Osteocyte (in vitro differentiated cells): ENCODE measurements around the gene ZDHHC14. TPM values are rescaled to one million over a fixed set of nuclear protein-coding genes. Genes with fewer than 3 reads are reported as not detected.

Experiments
- DNase-seq: peaks from one replicate; pipeline ENCODE4 v3.0.0; 2021; ENCODE audit warnings: mixed read lengths; ENCODE audit not compliant: unreplicated experiment; ENCODE audit errors: extremely low spot score
- H3K27ac Mint-ChIP-seq: one replicate; pipeline ENCODE4 v1.8.0; 2021; ENCODE audit warnings: mild to moderate bottlenecking, mixed read lengths; ENCODE audit not compliant: unreplicated experiment
- H3K27me3 Mint-ChIP-seq: one replicate; pipeline ENCODE4 v1.8.0; 2021; ENCODE audit warnings: mixed read lengths; ENCODE audit not compliant: unreplicated experiment
- H3K36me3 Mint-ChIP-seq: one replicate; pipeline ENCODE4 v1.8.0; 2021; ENCODE audit warnings: mixed read lengths; ENCODE audit not compliant: unreplicated experiment
- H3K4me1 Mint-ChIP-seq: one replicate; pipeline ENCODE4 v1.8.0; 2021; ENCODE audit warnings: mixed read lengths; ENCODE audit not compliant: unreplicated experiment
- H3K4me3 Mint-ChIP-seq: one replicate; pipeline ENCODE4 v1.8.0; 2021; ENCODE audit warnings: mild to moderate bottlenecking, moderate library complexity, mixed read lengths; ENCODE audit not compliant: unreplicated experiment
- H3K9me3 Mint-ChIP-seq: one replicate; pipeline ENCODE4 v1.8.0; 2021; ENCODE audit warnings: mixed read lengths; ENCODE audit not compliant: unreplicated experiment
- total RNA-seq: library from RNA; stranded (reverse); gene quantifications from 2 replicates; pipeline ENCODE4 v1.2.1, GENCODE V29; 2021
- TF ChIP-seq, protein P1 (sequence below): fragments of 200-600 bp; sonication (generic); IDR thresholded peaks from 2 replicates; pipeline ENCODE4 v1.5.0; 2021; ENCODE audit warnings: antibody characterized with exemption, mild to moderate bottlenecking, moderate library complexity

Gene ZDHHC14
- total RNA-seq, 1 donor from 2014 or later, result 9.1 TPM

DNA sequence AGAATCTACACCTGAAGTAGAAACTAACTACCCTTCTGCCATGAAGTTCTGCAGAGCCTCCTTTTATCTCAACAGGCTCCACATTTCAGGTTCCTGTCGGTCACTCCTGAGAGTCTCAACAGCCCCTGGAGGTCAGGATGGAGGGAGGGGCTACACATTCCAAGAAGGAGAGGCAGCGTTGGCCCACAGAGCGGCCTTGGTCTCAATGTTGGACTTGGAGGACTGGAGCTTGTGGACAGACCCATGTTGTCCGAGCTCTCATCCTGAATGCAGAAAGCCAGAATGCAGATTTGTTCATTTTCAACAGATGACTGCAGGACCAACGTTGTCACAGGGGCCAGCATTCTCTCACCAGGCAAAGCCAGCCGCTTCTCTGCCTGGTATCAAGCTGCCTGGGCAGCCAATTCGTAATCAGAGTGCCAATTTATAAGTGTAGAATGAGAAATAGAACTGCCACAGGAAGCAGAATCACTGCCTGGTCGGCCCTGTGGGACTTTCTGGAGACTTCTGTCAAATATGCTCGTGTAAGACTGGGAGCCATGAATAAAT, 229.5 kb downstream of the ZDHHC14 start:
- Mint-ChIP-seq H3K4me1 (peaks cover 33% of the 10 kb centered on the region), H3K4me3 (no peak overlapping the region), H3K27me3 (no peaks in the 10 kb centered on the region), H3K36me3 (no peaks in the 10 kb centered on the region), H3K27ac (no peak overlapping the region), H3K9me3 (no peaks in the 10 kb centered on the region)
- TF ChIP-seq, protein P1, sequence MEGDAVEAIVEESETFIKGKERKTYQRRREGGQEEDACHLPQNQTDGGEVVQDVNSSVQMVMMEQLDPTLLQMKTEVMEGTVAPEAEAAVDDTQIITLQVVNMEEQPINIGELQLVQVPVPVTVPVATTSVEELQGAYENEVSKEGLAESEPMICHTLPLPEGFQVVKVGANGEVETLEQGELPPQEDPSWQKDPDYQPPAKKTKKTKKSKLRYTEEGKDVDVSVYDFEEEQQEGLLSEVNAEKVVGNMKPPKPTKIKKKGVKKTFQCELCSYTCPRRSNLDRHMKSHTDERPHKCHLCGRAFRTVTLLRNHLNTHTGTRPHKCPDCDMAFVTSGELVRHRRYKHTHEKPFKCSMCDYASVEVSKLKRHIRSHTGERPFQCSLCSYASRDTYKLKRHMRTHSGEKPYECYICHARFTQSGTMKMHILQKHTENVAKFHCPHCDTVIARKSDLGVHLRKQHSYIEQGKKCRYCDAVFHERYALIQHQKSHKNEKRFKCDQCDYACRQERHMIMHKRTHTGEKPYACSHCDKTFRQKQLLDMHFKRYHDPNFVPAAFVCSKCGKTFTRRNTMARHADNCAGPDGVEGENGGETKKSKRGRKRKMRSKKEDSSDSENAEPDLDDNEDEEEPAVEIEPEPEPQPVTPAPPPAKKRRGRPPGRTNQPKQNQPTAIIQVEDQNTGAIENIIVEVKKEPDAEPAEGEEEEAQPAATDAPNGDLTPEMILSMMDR, result no peak
- DNase-seq, result no peak

DNA sequence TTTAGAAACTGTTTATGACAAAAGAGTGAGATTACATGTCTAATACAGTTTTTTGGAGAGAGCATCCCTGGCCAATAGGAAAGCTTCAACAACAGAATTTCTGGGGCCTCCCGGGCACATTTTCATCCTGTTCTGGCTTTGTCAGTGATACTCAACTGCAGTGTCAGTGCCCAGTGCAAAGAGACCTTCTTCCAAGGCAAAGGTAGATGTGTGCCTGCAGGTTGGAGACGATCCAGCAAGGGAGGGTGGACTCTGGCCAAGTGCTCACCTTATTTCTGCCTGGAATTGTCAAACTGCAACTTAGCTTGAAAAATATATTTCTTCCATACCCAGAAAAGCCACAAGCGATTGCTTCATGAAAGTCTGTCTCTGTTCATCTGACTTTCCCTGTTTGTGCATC, 230.4 kb downstream of the ZDHHC14 start:
- no peaks in the 10 kb centered on the region for H3K9me3 Mint-ChIP-seq
- H3K4me1 Mint-ChIP-seq, result peaks cover 33% of the 10 kb centered on the region
- no peak overlapping the region for H3K4me3 Mint-ChIP-seq
- H3K27ac Mint-ChIP-seq, result no peak overlapping the region
- TF ChIP-seq, protein P1, result no peak
- no peaks in the 10 kb centered on the region for H3K36me3 Mint-ChIP-seq
- DNase-seq, result no peak
- no peaks in the 10 kb centered on the region for H3K27me3 Mint-ChIP-seq

DNA sequence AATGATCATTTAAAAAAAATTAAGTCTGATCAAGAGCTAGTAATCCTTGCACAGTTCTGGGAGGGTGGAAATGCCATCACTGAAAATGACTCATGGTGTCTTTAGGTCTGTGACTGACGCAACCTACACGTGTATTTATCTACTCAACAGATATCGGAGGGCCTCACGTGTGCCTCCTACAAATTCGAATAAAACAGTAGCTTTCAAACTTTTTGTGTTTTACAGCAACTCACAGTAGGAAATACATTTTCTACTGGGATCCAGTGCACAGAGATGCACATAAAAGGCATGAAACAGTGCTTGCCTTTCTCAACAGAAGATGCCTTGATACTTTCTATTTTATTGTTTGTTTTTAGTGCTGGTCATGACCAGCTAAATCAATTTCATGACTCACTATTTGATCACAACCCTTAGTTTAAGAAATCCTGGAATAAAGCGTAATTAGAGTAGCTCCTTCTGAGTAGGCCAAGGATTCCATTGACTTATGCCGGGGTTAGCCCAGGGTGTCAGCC, 232.1 kb downstream of the ZDHHC14 start:
- Mint-ChIP-seq H3K4me1 (peaks cover 20% of the 10 kb centered on the region), H3K4me3 (no peak overlapping the region), H3K9me3 (no peaks in the 10 kb centered on the region), H3K27ac (peak overlapping the region; percentile 35), H3K27me3 (no peaks in the 10 kb centered on the region), H3K36me3 (no peaks in the 10 kb centered on the region)
- TF ChIP-seq, protein P1, result no peak
- no peak for DNase-seq

DNA sequence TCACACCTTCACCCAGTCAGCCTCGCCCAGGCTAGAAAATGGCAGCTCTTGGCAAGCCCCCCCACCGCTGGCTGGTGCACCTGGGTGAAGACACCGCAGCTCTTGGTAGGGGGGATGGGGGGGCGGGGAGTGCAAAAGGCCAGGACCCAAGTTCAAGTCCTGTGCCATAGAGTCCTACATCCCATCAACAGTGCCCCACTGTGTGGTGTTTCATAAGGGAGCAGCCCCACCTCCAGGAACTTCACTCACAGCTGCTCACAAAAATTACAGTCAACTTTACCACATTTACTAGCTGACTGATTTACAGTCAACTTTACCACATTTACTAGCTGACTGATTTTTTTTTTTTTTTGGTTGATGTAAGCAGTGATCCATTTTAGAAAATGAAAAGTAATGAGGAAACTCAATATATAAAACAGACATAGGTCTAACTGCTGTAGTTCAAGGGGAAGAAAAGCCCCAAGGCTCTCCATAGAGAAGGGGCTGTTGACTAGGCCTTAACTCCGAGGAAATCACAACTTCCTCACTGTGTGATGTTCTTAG, 233.1 kb downstream of the ZDHHC14 start:
- no peak overlapping the region for H3K27ac Mint-ChIP-seq

DNA sequence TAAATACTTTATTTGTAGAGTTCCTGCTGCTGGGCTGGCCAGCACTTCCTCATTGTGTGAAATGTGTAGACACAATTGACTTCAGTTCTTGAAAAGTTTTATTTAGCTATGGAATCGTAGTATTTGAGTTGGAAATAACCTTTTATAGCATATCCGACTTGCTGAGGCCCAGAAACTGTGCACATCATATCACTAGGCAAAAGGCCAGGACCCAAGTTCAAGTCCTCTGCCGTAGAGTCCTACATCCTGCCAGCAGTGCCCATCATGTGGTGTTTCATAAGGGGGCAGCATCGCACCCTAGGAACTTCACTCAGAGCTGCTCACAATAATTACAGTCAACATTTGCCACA, 234.4 kb downstream of the ZDHHC14 start:
- Mint-ChIP-seq H3K27me3 (no peaks in the 10 kb centered on the region), H3K36me3 (no peaks in the 10 kb centered on the region), H3K9me3 (no peaks in the 10 kb centered on the region), H3K4me1 (peaks cover 17% of the 10 kb centered on the region), H3K4me3 (no peak overlapping the region), H3K27ac (no peak overlapping the region)
- no peak for DNase-seq
- TF ChIP-seq, protein P1, result peak; percentile 19

More for the DNA sequence above, 233.1 kb downstream of the ZDHHC14 start:
- peaks cover 17% of the 10 kb centered on the region for H3K4me1 Mint-ChIP-seq
- no peak for DNase-seq
- TF ChIP-seq, protein P1, result no peak
- H3K27me3 Mint-ChIP-seq, result no peaks in the 10 kb centered on the region
- no peaks in the 10 kb centered on the region for H3K9me3 Mint-ChIP-seq
- H3K4me3 Mint-ChIP-seq, result no peak overlapping the region
- H3K36me3 Mint-ChIP-seq, result no peaks in the 10 kb centered on the region
